ENCODE results near the gene PDCD11.

PDCD11 gene

DNA sequence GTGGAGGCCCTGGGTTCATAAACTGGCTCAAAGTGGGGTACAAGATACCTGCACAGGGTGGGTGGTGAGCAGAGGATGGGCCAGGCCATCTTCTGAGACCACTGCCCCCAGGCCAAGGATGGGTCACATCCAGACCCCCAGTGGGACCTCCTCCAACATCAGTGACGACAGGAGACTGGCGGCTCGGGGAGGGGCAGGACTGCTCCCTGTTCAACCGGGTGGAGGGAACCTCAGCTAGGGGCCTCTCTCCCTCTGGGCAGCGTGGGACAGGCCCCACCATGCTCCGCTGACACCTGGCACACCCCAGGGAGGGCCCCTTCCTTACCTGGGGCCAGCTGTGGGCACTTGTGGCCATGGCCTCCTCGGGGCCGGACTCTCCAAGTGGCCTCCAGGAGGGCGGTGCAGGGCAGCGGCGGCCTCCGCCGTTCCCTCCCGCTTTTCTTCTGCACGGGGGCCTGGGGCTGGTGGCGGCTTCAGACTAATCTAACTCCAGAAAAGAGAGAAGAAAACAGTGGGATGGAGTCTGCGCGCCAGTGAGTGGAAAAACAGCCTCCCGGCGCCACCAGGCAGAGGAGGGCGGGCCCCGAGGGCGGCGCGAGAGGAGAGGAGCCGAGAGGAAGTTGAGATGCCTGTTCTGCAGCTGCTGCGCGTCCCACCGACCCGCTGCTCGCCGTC is 55.5 kb downstream of the PDCD11 start, which contains the start of gene CALHM2:
Gene CALHM2 (minus strand): TSS at position 540 of the 675 bp plus-strand sequence. CDS start 2,429 bp downstream, outside the sequence.
- Histone ChIP-seq H3K27me3 (ENCODE audit: control insufficient read depth, low read length) (no peaks in the 10 kb centered on the region), H3F3A (ENCODE audit: control insufficient read depth, insufficient read depth) (peaks cover 6% of the 10 kb centered on the region; the same call in 1 of the 2 replicates), H3K4me2 (ENCODE audit: low read length) (peak within 1 kb of the TSS; percentile 44), H3K9me3 (ENCODE audit: control insufficient read depth, insufficient read depth, low read length) (no peaks in the 10 kb centered on the region), H3K9me2 (replicated peaks; ENCODE audit: control insufficient read depth, low read length) (no peaks in the 10 kb centered on the region), H3K36me3 (ENCODE audit: control insufficient read depth, low read length) (peaks cover 27% of the 10 kb centered on the region), H4K20me1 (ENCODE audit: control insufficient read depth, insufficient read depth, low read depth, low read length) (no peaks in the 10 kb centered on the region), H3K79me2 (ENCODE audit: control insufficient read depth, low read length) (no peaks in the 10 kb centered on the region), H3K27ac (ENCODE audit: low read depth, low read length) (no peak within 1 kb of the TSS), H3K4me1 (ENCODE audit: control insufficient read depth, low read length) (peaks cover 12% of the 10 kb centered on the region; the same call in 1 of the 2 replicates), H3K4me3 (ENCODE audit: low read length) (peak within 1 kb of the TSS; percentile 23; the same call in 1 of the 2 replicates)
- no peak for TF ChIP-seq EZH2phosphoT487 (IDR thresholded peaks at IDR 0.05; ENCODE audit: borderline replicate concordance, low read length)
- TF ChIP-seq, protein P1, sequence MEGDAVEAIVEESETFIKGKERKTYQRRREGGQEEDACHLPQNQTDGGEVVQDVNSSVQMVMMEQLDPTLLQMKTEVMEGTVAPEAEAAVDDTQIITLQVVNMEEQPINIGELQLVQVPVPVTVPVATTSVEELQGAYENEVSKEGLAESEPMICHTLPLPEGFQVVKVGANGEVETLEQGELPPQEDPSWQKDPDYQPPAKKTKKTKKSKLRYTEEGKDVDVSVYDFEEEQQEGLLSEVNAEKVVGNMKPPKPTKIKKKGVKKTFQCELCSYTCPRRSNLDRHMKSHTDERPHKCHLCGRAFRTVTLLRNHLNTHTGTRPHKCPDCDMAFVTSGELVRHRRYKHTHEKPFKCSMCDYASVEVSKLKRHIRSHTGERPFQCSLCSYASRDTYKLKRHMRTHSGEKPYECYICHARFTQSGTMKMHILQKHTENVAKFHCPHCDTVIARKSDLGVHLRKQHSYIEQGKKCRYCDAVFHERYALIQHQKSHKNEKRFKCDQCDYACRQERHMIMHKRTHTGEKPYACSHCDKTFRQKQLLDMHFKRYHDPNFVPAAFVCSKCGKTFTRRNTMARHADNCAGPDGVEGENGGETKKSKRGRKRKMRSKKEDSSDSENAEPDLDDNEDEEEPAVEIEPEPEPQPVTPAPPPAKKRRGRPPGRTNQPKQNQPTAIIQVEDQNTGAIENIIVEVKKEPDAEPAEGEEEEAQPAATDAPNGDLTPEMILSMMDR (IDR thresholded peaks at IDR 0.05; ENCODE audit: low read depth, low read length, poor library complexity, severe bottlenecking) = no peak

DNA sequence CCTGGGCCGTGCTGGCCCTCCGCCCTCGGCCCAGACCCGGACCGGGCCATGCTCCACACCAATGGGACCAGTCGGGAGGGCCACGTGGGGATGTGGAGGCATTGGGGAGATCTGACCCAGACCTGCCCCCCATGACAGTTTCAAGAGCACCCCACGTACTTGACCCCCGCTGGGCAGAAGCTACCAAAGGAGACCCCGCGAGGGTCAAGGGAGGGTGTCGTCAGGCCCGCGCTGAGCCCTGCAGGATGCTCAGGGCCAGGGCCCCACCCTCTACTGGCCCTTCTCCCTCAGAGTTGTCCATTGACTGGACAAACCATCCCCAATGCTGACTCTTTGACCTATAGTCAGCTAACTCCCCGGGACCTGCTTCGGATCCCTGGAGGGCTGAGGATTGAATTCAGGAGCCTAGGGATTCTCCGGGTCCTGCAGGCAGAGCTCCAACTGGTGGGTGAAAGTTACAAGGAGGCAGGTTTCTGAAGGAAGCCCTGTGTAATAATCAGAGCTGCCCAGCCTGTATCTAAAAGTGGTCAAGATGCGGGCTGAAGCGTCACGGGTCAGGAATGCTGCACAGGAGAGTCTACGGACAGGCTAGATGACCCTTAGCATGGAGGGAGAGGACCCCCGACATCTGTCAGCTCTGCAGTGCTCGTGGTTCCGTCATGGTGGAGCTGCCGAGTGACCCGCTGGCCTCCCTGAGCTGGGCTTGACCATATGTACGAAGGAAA is 56.2 kb downstream of the PDCD11 start:
- H3K27ac ChIP-seq (ENCODE audit: low read depth, low read length) = no peak overlapping the region
- H3K4me3 ChIP-seq (ENCODE audit: low read length) = no peak overlapping the region
- H3K36me3 ChIP-seq (ENCODE audit: control insufficient read depth, low read length) = peaks cover 20% of the 10 kb centered on the region

DNA sequence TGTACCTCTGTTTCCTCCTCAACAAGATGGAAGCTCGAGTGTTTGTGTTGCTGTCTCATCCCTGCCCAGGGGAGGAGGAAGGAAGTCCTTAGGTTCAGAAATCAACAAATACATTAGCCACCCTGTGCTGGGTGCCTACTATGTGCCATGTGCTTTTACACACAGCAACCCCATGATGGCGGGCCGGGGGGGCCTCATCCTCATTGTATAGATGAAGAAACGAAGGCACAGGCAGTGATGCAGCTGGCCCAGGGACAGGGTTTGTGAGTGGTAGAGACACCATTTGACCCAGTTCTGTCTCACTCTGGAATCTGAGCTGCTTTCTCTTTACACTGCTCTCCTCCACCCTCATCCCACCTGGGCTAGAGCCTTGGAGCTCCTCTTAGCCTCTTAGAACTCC is 57.6 kb downstream of the PDCD11 start:
- TF ChIP-seq EZH2phosphoT487 (IDR thresholded peaks at IDR 0.05; ENCODE audit: borderline replicate concordance, low read length) = no peak
- TF ChIP-seq, protein P1 (IDR thresholded peaks at IDR 0.05; ENCODE audit: low read depth, low read length, poor library complexity, severe bottlenecking) = no peak
- Histone ChIP-seq H3K27me3 (ENCODE audit: control insufficient read depth, low read length) (no peaks in the 10 kb centered on the region), H3K9me2 (replicated peaks; ENCODE audit: control insufficient read depth, low read length) (no peaks in the 10 kb centered on the region), H3F3A (ENCODE audit: control insufficient read depth, insufficient read depth) (peaks cover 6% of the 10 kb centered on the region; the same call in 1 of the 2 replicates), H3K4me1 (ENCODE audit: control insufficient read depth, low read length) (peaks cover 18% of the 10 kb centered on the region), H3K36me3 (ENCODE audit: control insufficient read depth, low read length) (peaks cover 12% of the 10 kb centered on the region; the same call in 1 of the 2 replicates), H3K9me3 (ENCODE audit: control insufficient read depth, insufficient read depth, low read length) (no peaks in the 10 kb centered on the region), H3K79me2 (ENCODE audit: control insufficient read depth, low read length) (no peaks in the 10 kb centered on the region), H3K4me3 (ENCODE audit: low read length) (no peak overlapping the region), H4K20me1 (ENCODE audit: control insufficient read depth, insufficient read depth, low read depth, low read length) (no peaks in the 10 kb centered on the region), H3K27ac (ENCODE audit: low read depth, low read length) (no peak overlapping the region), H3K4me2 (ENCODE audit: low read length) (no peak overlapping the region)

More for the DNA sequence above, 56.2 kb downstream of the PDCD11 start:
- TF ChIP-seq EZH2phosphoT487 (IDR thresholded peaks at IDR 0.05; ENCODE audit: borderline replicate concordance, low read length) = no peak
- TF ChIP-seq, protein P1 (IDR thresholded peaks at IDR 0.05; ENCODE audit: low read depth, low read length, poor library complexity, severe bottlenecking) = no peak
- peak overlapping the region; percentile 44; the same call in 1 of the 2 replicates for H3K4me2 ChIP-seq (ENCODE audit: low read length)
- no peaks in the 10 kb centered on the region for H4K20me1 ChIP-seq (ENCODE audit: control insufficient read depth, insufficient read depth, low read depth, low read length)
- H3K9me2 ChIP-seq (replicated peaks; ENCODE audit: control insufficient read depth, low read length) = no peaks in the 10 kb centered on the region
- H3K79me2 ChIP-seq (ENCODE audit: control insufficient read depth, low read length) = no peaks in the 10 kb centered on the region
- no peaks in the 10 kb centered on the region for H3K9me3 ChIP-seq (ENCODE audit: control insufficient read depth, insufficient read depth, low read length)
- H3K27me3 ChIP-seq (ENCODE audit: control insufficient read depth, low read length) = no peaks in the 10 kb centered on the region
- peaks cover 6% of the 10 kb centered on the region; the same call in 1 of the 2 replicates for H3F3A ChIP-seq (ENCODE audit: control insufficient read depth, insufficient read depth)
- H3K4me1 ChIP-seq (ENCODE audit: control insufficient read depth, low read length) = peaks cover 12% of the 10 kb centered on the region; the same call in 1 of the 2 replicates

Measured in DOHH2 (cell line).